Peyer's patch (tissue), 4 donors: ENCODE measurements around the gene MED9. TPM values are rescaled to one million over a fixed set of nuclear protein-coding genes. Genes with fewer than 3 reads are reported as not detected.

Experiments used
- DNase-seq, 3 donors: peaks; one replicate each; pipeline ENCODE4 v3.0.0-alpha.2; 2017 to 2019
- H3K27ac ChIP-seq, 4 donors: fragments of 200-600 bp; sonication (generic); one replicate each; pipeline ENCODE4 v1.5.1; 2016 to 2019
- H3K27me3 ChIP-seq, 2 donors: fragments of 200-600 bp; sonication (generic); one replicate each; pipeline ENCODE4 v1.5.1; 2019
- H3K36me3 ChIP-seq, 3 donors: fragments of 200-600 bp; sonication (generic); one replicate each; pipeline ENCODE4 v1.5.1; 2016 to 2019
- H3K4me1 ChIP-seq, 4 donors: fragments of 200-600 bp; sonication (generic); one replicate each; pipeline ENCODE4 v1.5.1; 2016 to 2019
- H3K4me3 ChIP-seq, 4 donors: fragments of 200-600 bp; sonication (generic); 1 replicate in 3 of 4; 2 replicates in 1 of 4; pipeline ENCODE4 v1.5.1; 2016 to 2019; ENCODE audit warnings: mild to moderate bottlenecking in 1 of 4
- H3K9me3 ChIP-seq, 4 donors: fragments of 200-600 bp; sonication (generic); one replicate each; pipeline ENCODE4 v1.5.1; 2016 to 2019; ENCODE audit warnings: mild to moderate bottlenecking in 1 of 4
- POLR2A ChIP-seq, 2 donors: fragments of 450-650 bp; IDR thresholded peaks; one replicate each; pipeline ENCODE4 v1.5.1; 2017; ENCODE audit warnings: antibody characterized with exemption in 2 of 2, mild to moderate bottlenecking in 2 of 2, moderate library complexity in 2 of 2
- total RNA-seq, 4 donors: library from RNA; depleted of rRNA; stranded (reverse); fragments of >200 nt; gene quantifications; one replicate each; pipeline ENCODE4 v1.1.0, GENCODE V29; 2016
- TF ChIP-seq, protein P1 (sequence below), 6 experiments: fragments of 450-650 bp in 4 of 6; fragments of 200-600 bp in 2 of 6; sonication (generic) in 1 of 6; IDR thresholded peaks; one replicate each; pipeline ENCODE4 v1.5.1; 2017 to 2019; ENCODE audit warnings: antibody characterized with exemption in 6 of 6, mild to moderate bottlenecking in 3 of 6, moderate library complexity in 1 of 6

Gene MED9
- total RNA-seq, 4 donors from 2014 or later, result 8.3 to 42.4 (median 19.4) TPM

DNA sequence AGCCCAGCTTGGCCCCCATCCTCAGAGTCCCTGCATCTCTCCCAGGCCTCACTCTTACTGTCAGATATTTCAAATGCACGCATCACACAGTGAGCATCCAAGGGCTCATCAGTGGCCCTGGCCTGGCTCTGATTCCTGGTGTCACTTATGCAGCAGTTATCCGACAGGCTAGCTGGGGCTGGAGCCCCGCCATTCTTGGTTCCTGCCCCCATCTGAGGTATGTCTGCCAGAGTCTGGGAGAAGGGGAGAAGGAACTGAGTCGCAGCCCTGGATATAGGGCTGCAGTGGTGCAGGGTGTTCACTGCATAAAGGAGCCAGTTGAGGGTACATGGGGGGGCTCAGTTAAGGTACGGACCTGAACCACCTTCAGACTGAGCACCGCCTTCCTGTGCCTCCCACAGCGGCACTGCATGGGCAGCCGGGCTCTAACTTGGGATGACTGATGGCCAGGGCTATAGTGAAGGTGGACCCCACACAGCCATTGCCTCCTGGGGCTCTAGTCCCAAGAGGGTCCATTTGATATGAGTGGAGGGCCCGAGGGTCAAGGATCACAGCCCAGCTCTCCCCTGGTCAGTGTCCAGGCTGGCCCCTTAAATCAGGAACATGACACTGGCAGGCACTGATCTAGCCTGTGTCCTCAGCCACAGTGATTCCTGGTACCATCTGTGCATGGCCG is 21.2 kb downstream of the MED9 start:
- no peak overlapping the region for H3K27ac ChIP-seq
- peak in 1 of 3 donors; percentile 37 for DNase-seq
- H3K27me3 ChIP-seq, result no peaks in the 10 kb centered on the region
- H3K4me3 ChIP-seq, result no peak overlapping the region
- no peaks in the 10 kb centered on the region for H3K36me3 ChIP-seq
- no peaks in the 10 kb centered on the region for H3K9me3 ChIP-seq
- H3K4me1 ChIP-seq, result peaks cover 0 to 25% (median 17%) of the 10 kb centered on the region in 4 donors
- TF ChIP-seq POLR2A (IDR thresholded peaks at IDR 0.05), result no peak
- TF ChIP-seq, protein P1, sequence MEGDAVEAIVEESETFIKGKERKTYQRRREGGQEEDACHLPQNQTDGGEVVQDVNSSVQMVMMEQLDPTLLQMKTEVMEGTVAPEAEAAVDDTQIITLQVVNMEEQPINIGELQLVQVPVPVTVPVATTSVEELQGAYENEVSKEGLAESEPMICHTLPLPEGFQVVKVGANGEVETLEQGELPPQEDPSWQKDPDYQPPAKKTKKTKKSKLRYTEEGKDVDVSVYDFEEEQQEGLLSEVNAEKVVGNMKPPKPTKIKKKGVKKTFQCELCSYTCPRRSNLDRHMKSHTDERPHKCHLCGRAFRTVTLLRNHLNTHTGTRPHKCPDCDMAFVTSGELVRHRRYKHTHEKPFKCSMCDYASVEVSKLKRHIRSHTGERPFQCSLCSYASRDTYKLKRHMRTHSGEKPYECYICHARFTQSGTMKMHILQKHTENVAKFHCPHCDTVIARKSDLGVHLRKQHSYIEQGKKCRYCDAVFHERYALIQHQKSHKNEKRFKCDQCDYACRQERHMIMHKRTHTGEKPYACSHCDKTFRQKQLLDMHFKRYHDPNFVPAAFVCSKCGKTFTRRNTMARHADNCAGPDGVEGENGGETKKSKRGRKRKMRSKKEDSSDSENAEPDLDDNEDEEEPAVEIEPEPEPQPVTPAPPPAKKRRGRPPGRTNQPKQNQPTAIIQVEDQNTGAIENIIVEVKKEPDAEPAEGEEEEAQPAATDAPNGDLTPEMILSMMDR (IDR thresholded peaks at IDR 0.05), result no peak

DNA sequence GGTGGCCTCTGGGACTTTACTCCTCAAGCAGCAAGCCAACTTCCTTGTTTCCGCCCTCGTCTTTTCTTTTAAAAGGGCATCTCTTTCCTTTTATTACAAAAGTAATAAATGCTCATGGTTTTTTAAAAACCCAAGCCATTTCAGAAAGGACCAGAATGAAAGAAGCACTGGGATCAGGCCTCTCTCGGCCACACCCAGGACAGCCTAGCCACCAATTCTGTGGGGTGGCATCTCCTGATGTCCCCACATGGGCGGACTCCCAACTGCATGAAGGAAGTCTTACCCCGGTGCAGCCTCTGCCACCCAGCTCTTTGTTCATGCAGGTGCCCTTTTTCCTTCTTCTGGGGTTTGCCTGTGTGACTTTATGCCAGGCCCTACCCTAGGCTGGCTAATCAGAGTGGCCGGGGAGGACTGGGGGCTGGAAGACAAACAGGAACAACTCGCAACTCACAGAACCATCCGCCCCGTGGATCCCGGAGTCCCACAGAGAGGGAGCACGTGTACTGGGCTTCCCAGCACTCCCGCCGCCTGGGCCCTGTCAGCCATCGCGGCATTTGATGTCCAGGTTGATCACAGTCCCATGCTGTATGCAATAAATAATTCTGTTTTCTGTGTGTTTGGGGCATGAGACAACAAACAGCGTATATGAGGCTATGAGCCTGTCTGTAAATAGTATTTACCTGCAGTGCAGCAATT is 22.0 kb downstream of the MED9 start:
- TF ChIP-seq, protein P1 (IDR thresholded peaks at IDR 0.05), result no peak
- TF ChIP-seq POLR2A (IDR thresholded peaks at IDR 0.05), result no peak
- Histone ChIP-seq H3K36me3 (no peaks in the 10 kb centered on the region), H3K9me3 (no peaks in the 10 kb centered on the region), H3K27me3 (no peaks in the 10 kb centered on the region), H3K4me1 (peaks cover 0 to 25% (median 17%) of the 10 kb centered on the region in 4 donors), H3K4me3 (no peak overlapping the region), H3K27ac (no peak overlapping the region)
- peak in 1 of 3 donors; percentile 49 for DNase-seq

DNA sequence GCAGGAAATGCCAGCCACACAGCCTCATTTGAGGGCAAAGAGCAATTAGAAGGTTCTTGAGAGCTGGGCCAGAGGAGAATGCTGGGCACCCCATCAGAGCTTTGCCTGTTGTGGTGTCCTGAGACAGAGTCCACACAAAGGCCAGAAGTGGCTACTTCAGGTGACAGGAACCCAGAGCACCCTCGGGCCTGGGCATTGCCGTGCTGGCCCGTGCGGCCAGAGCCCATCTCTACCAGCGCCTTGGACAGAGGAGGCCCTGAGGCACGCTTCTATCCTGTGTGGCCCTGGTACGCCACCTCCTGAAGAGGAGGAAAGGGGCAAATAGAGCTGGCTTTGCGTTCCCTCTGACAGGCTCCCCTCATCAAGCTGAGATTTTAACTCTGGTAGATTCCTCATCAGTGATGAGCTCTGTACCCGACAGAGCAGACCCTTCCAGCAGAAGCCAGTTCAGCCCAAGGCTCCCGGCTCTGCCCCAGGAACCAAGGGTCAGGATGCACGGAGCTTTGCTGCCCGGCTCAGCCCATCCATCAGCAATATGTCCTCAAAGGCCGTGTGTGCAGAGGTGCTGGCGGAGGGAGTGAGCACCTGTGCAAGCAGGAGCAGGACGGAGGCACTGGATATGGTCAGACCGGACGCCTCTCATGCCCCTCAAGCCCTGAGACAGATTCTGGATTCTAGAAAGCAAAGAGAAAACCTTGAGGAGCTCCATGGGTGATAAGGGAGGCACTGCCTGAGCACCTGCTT is 22.8 kb downstream of the MED9 start:
- H3K4me1 ChIP-seq, result peaks cover 0 to 25% (median 16%) of the 10 kb centered on the region in 4 donors
- H3K36me3 ChIP-seq, result no peaks in the 10 kb centered on the region
- no peak overlapping the region for H3K27ac ChIP-seq
- no peaks in the 10 kb centered on the region for H3K9me3 ChIP-seq
- no peaks in the 10 kb centered on the region for H3K27me3 ChIP-seq
- TF ChIP-seq, protein P1 (IDR thresholded peaks at IDR 0.05), result no peak
- TF ChIP-seq POLR2A (IDR thresholded peaks at IDR 0.05), result no peak
- no peak for DNase-seq
- H3K4me3 ChIP-seq, result no peak overlapping the region

DNA sequence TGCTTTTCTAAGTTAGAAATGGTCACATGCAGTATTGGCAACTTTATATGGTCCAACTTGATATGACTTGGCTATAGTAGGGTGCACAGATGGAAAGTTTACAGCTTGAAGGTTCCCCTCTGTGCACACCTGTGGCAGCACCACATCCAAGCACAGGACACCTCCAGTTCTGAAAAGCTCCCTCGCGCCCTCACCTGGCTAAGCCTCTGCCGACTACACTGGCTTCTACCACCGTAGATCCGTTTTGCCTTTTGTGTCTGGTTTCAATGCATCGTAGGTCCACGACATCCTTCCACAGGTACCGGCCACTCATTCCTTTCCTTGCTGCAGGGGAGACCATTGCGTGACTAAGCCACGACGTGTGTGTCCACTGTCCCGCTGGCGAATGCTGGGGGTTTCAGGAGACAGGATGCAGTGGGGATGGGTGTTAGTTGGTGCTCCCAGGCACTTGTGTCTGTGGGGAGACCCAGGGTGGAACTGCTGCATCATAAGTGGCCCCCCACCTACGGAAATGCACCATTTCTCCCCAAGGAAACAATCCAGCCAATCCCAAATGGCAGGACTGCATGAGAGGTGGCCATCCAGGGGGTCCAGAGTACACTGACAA is 24.3 kb downstream of the MED9 start:
- TF ChIP-seq, protein P1 (IDR thresholded peaks at IDR 0.05), result peak in 2 of 6 experiments; percentile 6 to 9
- TF ChIP-seq POLR2A (IDR thresholded peaks at IDR 0.05), result no peak
- H3K27me3 ChIP-seq, result no peaks in the 10 kb centered on the region
- DNase-seq, result peak in 1 of 3 donors; percentile 47
- H3K36me3 ChIP-seq, result no peaks in the 10 kb centered on the region
- H3K4me3 ChIP-seq, result no peak overlapping the region
- no peak overlapping the region for H3K27ac ChIP-seq
- no peaks in the 10 kb centered on the region for H3K9me3 ChIP-seq
- H3K4me1 ChIP-seq, result peaks cover 0 to 10% (median 4%) of the 10 kb centered on the region in 4 donors
